Measurements from ENCODE around the gene KIFAP3. TPM values are rescaled to one million over a fixed set of nuclear protein-coding genes. Genes with fewer than 3 reads are reported as not detected.

Gene KIFAP3
- total and polyA plus RNA-seq, 2 experiments from 2014 or later, result 60.6 to 75.8 TPM

Other genes with a start within 250 kb of the KIFAP3 start
- gene SCYL3, start 180.8 kb downstream of the KIFAP3 start, total RNA-seq, result 4.6 and 7.5 TPM in 2 replicates
- 7.7 and 9.4 TPM in 2 replicates for gene SCYL3, start 180.8 kb downstream of the KIFAP3 start, polyA plus RNA-seq
- not detected in 2 replicates for gene NTMT2, start 71.3 kb upstream of the KIFAP3 start, total RNA-seq
- gene NTMT2, start 71.3 kb upstream of the KIFAP3 start, polyA plus RNA-seq, result 0.55 and 0.71 TPM in 2 replicates